NB4 (cell line): ENCODE measurements around the gene ACP1.

Experiments
- CTCF ChIP-seq: IDR thresholded peaks from one replicate; pipeline ENCODE4 v1.5.1; 2012; ENCODE audit warnings: low read depth, low read length
- POLR2A ChIP-seq: IDR thresholded peaks from 2 replicates; pipeline ENCODE4 v1.6.1; 2011; ENCODE audit warnings: mild to moderate bottlenecking; ENCODE audit not compliant: insufficient read length; ENCODE audit errors: extremely low read depth

- no peak for TF ChIP-seq CTCF
- no peak for TF ChIP-seq POLR2A
These were observed 31.6 kb downstream of the ACP1 start for GRCh38 chr2:296354-296753.
